D721Med (cell line): ENCODE data around the gene ATG10.

Experiments used
- DNase-seq: peaks from one replicate; pipeline ENCODE4 v3.0.0; 2011; ENCODE audit warnings: low spot score; ENCODE audit not compliant: insufficient read length
- FAIRE-seq: peaks from 2 replicates; lab custom pipeline; 2011; peaks lifted over from hg19 to GRCh38; lab: Jason Lieb, UNC
- TF ChIP-seq, protein P1 (sequence below): IDR thresholded peaks from 2 replicates; pipeline ENCODE4 v1.5.1; 2012; ENCODE audit warnings: mild to moderate bottlenecking, control low read depth; ENCODE audit not compliant: insufficient read depth; ENCODE audit errors: missing control alignments

Gene ATG10

DNA sequence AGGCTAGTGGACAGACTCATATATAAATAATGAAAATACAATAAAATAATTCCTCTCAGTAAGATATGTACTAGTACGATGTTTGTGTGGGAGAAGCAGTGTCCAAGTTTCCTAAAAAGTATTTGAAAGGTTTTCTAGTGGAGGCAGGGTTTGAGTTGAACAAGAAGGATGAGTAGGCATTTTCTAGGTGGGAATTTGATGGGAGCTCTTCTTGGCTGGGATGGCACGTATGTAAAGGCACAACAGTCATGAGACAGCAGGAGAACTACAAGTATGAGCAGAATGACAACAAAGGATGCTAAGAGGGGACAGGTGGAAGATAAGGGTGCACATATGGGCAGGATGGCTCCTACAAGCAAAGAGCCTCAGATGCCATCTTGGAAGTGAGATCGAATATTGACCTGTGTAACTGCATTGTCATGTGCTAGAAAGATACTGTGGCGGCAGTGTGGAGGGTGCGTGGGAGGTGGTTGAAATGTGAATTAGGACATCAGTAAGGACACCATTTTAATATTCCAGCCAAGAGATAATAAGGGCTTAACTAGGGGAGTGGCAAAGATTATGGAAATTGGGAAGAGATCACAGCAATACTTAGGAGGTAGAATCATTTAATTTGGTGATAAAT lies 170.5 kb downstream of the ATG10 start:
- no peak for FAIRE-seq
- TF ChIP-seq, protein P1, sequence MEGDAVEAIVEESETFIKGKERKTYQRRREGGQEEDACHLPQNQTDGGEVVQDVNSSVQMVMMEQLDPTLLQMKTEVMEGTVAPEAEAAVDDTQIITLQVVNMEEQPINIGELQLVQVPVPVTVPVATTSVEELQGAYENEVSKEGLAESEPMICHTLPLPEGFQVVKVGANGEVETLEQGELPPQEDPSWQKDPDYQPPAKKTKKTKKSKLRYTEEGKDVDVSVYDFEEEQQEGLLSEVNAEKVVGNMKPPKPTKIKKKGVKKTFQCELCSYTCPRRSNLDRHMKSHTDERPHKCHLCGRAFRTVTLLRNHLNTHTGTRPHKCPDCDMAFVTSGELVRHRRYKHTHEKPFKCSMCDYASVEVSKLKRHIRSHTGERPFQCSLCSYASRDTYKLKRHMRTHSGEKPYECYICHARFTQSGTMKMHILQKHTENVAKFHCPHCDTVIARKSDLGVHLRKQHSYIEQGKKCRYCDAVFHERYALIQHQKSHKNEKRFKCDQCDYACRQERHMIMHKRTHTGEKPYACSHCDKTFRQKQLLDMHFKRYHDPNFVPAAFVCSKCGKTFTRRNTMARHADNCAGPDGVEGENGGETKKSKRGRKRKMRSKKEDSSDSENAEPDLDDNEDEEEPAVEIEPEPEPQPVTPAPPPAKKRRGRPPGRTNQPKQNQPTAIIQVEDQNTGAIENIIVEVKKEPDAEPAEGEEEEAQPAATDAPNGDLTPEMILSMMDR, result no peak
- DNase-seq, result no peak

DNA sequence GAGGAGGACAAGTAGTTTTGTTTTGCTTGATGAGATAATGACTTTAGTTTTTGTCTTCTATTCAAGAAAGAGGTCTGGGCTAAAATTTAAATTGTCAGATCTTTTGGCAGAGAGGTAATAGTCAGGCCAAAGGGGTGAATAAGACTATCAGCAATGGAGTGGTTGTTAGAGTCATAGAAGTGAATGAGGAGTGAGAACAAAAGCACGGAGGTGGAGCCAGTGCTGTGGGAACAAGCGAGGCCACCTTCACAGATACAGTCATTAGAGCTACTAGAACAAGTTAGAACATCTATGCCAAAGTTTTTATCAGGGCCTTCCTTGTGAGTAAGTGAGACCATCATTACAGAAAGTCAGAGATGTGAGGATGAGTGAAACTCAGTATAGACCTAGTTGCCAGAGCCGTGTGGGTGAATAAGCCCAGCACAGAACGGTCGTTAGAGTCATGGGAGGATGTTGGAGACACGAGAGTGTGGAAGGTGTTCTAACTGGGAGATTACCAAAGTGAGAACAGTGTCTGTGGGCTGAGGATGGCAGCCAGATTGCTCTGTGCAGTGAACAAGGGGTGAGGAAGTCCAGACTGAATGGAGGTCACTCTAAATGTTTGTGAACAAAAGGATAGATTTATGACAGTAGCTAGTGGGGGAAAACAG lies 171.2 kb downstream of the ATG10 start:
- DNase-seq (no peak), FAIRE-seq (no peak)
- TF ChIP-seq, protein P1, result no peak

DNA sequence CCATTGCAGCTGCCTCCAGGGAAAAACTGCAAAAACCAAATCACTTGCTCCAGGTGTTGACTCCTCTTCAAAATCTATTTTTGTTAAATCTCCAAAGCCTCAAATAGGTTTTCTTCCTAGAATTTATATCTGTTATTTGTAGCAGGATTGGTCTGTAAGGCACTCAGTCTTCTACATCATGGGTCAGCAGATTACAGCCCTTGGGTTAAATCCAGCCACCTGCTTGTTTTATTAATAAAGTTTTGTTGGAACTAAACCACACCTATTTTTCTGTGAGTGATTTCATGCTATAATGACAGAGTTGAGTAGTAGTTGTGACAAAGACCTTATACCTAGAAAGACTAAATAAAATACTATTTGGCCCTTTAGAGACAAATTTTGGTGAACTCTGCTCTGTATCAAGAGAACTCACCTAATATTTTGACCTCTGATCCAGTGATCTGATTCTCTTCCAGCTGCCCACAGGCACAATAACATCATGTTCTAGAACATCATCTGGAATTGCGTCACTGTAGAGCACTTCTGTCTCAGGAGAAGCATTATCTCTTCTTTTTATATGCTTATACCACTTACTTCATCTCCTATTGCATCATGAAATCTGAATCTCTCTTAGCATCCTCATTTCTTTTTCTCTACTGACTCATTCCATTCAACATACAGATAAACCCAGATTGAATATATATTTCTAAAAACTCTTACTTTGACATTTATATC lies 176.2 kb downstream of the ATG10 start:
- DNase-seq (no peak), FAIRE-seq (no peak)
- TF ChIP-seq, protein P1, result no peak

DNA sequence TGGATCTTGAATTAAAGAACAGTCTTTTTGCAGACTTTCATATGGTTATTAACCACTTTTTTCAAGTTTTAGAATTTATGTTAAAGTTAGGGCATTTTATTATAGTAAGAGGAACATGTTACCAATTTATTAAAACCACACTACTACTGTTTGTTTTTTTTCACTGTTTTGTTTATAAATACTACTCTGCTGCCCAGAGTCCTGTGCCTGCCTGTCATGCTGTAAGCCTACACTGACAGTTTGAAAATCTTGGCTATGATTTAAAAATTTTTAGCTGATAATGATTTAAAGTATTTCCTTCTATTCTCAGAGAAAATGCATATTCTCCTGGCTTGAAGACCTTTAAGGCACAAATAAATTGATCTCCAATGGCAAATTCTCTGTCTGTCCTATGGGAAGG lies 177.6 kb downstream of the ATG10 start:
- no peak for DNase-seq
- FAIRE-seq, result no peak
- TF ChIP-seq, protein P1, result no peak

DNA sequence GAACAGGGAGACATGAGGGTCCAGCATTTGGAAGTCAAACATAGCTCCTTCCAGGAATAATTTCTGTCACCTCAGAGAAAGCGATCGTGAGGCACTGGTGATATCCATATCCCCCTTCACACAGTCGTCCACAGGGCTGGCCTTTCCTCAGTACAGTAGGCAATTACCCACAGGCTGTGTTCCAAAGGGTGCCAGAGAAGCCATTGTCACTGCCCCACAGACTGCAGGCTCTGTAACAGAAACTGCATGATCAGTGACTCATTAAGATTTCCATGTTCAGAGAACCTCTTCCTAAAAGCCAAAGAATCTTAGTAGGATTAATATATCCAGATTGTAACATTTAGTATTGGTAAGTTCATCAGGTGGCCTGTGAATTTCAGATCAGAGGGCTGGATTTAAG lies 178.7 kb downstream of the ATG10 start:
- TF ChIP-seq, protein P1, result no peak
- FAIRE-seq (no peak), DNase-seq (no peak)

DNA sequence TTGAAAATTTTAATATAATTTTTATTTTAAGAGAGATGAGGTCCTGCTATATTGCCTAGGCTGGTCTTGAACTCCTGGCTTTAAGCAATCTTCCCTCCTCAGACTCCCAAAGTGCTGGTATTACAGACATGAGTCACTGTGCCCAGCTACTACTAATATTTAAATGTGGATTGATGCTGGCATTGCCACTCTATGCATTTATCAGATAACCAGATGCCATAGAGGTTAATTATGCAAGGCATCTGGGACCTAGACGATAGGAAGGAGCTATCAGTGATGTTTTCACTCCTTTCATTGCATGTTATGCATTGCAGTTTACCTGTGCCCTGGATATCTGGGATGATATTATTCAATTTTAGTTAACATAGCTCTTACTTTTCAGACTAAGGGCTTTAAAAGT lies 179.4 kb downstream of the ATG10 start:
- FAIRE-seq, result no peak
- TF ChIP-seq, protein P1, result no peak
- no peak for DNase-seq
